K562 (cell line): ENCODE results near the gene PCNX4. TPM values are rescaled to one million over a fixed set of nuclear protein-coding genes. Genes with fewer than 3 reads are reported as not detected.

Experiments used
- ATAC-seq: fragments of 200-7000 bp; cut with Tn5 transposase; 3 replicates; pipeline ENCODE4 v1.9.1; 2020; ENCODE audit warnings: moderate library complexity
- BruUV-seq: library from RNA; stranded (reverse); fragments of 400-500 nt; replicated peaks from 2 replicates; lab custom pipeline; 2021; lab: Mats Ljungman, UMichigan
- CTCF ChIA-PET: fragments of 300-600 bp; formaldehyde crosslinking; extraction: SDS; loops from one replicate; lab custom pipeline; 2021; ENCODE audit warnings: low intra/inter-chr PET ratio; lab: Yijun Ruan, JAX
- POLR2A ChIA-PET: fragments of 300-600, 350-650 bp; sonication (Branson Sonifier 250); formaldehyde crosslinking; extraction: SDS; loops from one replicate; lab custom pipeline; 2021; ENCODE audit warnings: antibody characterized with exemption, inconsistent platforms; lab: Yijun Ruan, JAX
- DNase-seq, 4 experiments: peaks; one replicate each; pipeline versions ENCODE4 v3.0.0 to v3.0.0-alpha.2; 2011 to 2018; ENCODE audit warnings: low spot score in 3 of 4, mixed read lengths in 3 of 4; ENCODE audit errors: extremely low read depth in 1 of 4
- FAIRE-seq: peaks from 2 replicates; lab custom pipeline; 2011; peaks lifted over from hg19 to GRCh38; lab: Jason Lieb, UNC
- H2AFZ ChIP-seq: 2 replicates; pipeline ENCODE4 v1.6.0; 2011; ENCODE audit warnings: low read depth, low read length, control low read depth, inconsistent platforms
- H3K27ac ChIP-seq: fragments of 200-600 bp; 3 replicates; pipeline ENCODE4 v1.8.0; 2011; ENCODE audit warnings: low read depth, mild to moderate bottlenecking, control low read depth, inconsistent platforms, low read length, moderate library complexity, mixed read lengths; ENCODE audit errors: extremely low read depth
- H3K27me3 ChIP-seq, 2 experiments: fragments of 300-600 bp in 1 of 2; 2 replicates in 1 of 2; 3 replicates in 1 of 2; pipeline versions ENCODE4 v1.6.0 to v1.8.0; 2011; ENCODE audit warnings: inconsistent platforms in 2 of 2, low read length in 2 of 2, mild to moderate bottlenecking in 1 of 2, mixed read lengths in 1 of 2, moderate library complexity in 1 of 2; ENCODE audit not compliant: control insufficient read depth in 2 of 2, insufficient read depth in 2 of 2
- H3K36me3 ChIP-seq: fragments of 300-600 bp; 3 replicates; pipeline ENCODE4 v1.8.0; 2011; ENCODE audit warnings: mild to moderate bottlenecking, low read length, inconsistent platforms; ENCODE audit not compliant: control insufficient read depth, insufficient read depth
- H3K4me1 ChIP-seq, 2 experiments: fragments of 200-600 bp in 1 of 2; replicated peaks in 1 of 2; 2 replicates in 1 of 2; 3 replicates in 1 of 2; pipeline versions ENCODE4 v1.5.1 to v1.8.0; 2011; ENCODE audit warnings: inconsistent platforms in 2 of 2, low read length in 2 of 2, mild to moderate bottlenecking in 1 of 2, mixed read lengths in 1 of 2, moderate library complexity in 1 of 2; ENCODE audit not compliant: control insufficient read depth in 2 of 2, insufficient read depth in 2 of 2
- H3K4me2 ChIP-seq: 2 replicates; pipeline ENCODE4 v1.6.1; 2011; ENCODE audit warnings: low read length, control low read depth, inconsistent platforms, mixed read lengths; ENCODE audit not compliant: insufficient read depth
- H3K4me3 ChIP-seq: fragments of 200-600 bp; sonication (generic), shearing (Covaris generic); 2 replicates; pipeline ENCODE4 v1.5.1; 2016; ENCODE audit warnings: control low read depth, inconsistent platforms
- H3K79me2 ChIP-seq: fragments of 200-600 bp; 3 replicates; pipeline ENCODE4 v1.8.0; 2011; ENCODE audit warnings: low read length, inconsistent platforms; ENCODE audit not compliant: control insufficient read depth, insufficient read depth
- H3K9ac ChIP-seq, 2 experiments: 2 replicates each; pipeline versions ENCODE4 v1.6.0 to v1.6.1; 2011; ENCODE audit warnings: low read depth in 2 of 2, low read length in 2 of 2, control low read depth in 1 of 2, inconsistent platforms in 1 of 2, mild to moderate bottlenecking in 1 of 2, mixed read lengths in 1 of 2; ENCODE audit not compliant: insufficient read depth in 1 of 2
- H3K9me1 ChIP-seq: one replicate; pipeline ENCODE4 v1.6.0; 2011; ENCODE audit warnings: inconsistent platforms, mild to moderate bottlenecking, low read length, moderate library complexity; ENCODE audit not compliant: control insufficient read depth, insufficient read depth
- H3K9me3 ChIP-seq: replicated peaks from 2 replicates; pipeline ENCODE4 v1.5.1; 2011; ENCODE audit warnings: low read depth, low read length, inconsistent platforms; ENCODE audit not compliant: control insufficient read depth, insufficient read depth
- H4K20me1 ChIP-seq: replicated peaks from 2 replicates; pipeline ENCODE4 v1.6.1; 2011; ENCODE audit warnings: low read length, inconsistent platforms, mixed read lengths; ENCODE audit not compliant: control insufficient read depth, insufficient read depth
- CXXC5 ChIP-seq: fragments of 250-450 bp; sonication (Bioruptor Pico); IDR thresholded peaks from 2 replicates; pipeline ENCODE4 v1.8.0; 2022; ENCODE audit warnings: inconsistent platforms, mild to moderate bottlenecking, moderate library complexity
- FOSL1 ChIP-seq: fragments of 200-800 bp; sonication (Bioruptor generic); conservative IDR thresholded peaks from 2 replicates; pipeline ENCODE4 v1.6.1; 2016; ENCODE audit warnings: missing genetic modification characterization, missing compliant biosample characterization
- NCOR1 ChIP-seq: fragments of 450-650 bp; IDR thresholded peaks from 2 replicates; pipeline ENCODE4 v1.6.1; 2016; ENCODE audit warnings: mild to moderate bottlenecking, moderate library complexity
- SMAD4 ChIP-seq: fragments of 250-450 bp; sonication (Bioruptor Pico); conservative IDR thresholded peaks from 2 replicates; pipeline ENCODE4 v1.8.0; 2021; ENCODE audit warnings: inconsistent platforms, mild to moderate bottlenecking, moderate library complexity
- SNIP1 ChIP-seq: fragments of 450-650 bp; IDR thresholded peaks from 2 replicates; pipeline ENCODE4 v1.7.1; 2017; ENCODE audit warnings: low read depth, mild to moderate bottlenecking
- SPI1 ChIP-seq: IDR thresholded peaks from 2 replicates; pipeline ENCODE4 v1.6.1; 2011; ENCODE audit warnings: low read depth, low read length, control low read depth, borderline replicate concordance
- ZNF668 ChIP-seq: fragments of 250-450 bp; sonication (Bioruptor Pico); IDR thresholded peaks from 2 replicates; pipeline ENCODE4 v1.8.0; 2022; ENCODE audit warnings: mild to moderate bottlenecking, inconsistent platforms
- ZNF740 ChIP-seq, 3 experiments: fragments of 200-800 bp in 1 of 3; sonication (Bioruptor generic) in 1 of 3; sonication (generic) in 1 of 3; formaldehyde crosslinking in 1 of 3; IDR thresholded peaks; 2 replicates each; pipeline versions ENCODE4 v1.6.1 to v1.8.0; 2016 to 2022; ENCODE audit warnings: mild to moderate bottlenecking in 2 of 3, missing compliant biosample characterization in 2 of 3, missing genetic modification characterization in 2 of 3, missing genetic modification reagents in 1 of 3
- WGBS: fragments of 100-300 bp; shearing (Covaris generic); methylation state at CpG from one replicate; pipeline ENCODE4 v1.1.6; 2016; ENCODE audit warnings: low coverage, mixed read lengths; ENCODE audit not compliant: insufficient coverage; ENCODE audit errors: missing lambda C conversion rate; 5-methylcytosine and 5-hydroxymethylcytosine counted together
- in situ Hi-C: fragments of 300-500 bp; cut with MboI; formaldehyde crosslinking; loops from 4 replicates; pipeline ENCODE4 v1.15.0; 2018; ENCODE audit warnings: inconsistent platforms, mixed read lengths
- intact Hi-C: fragments of 100-400 bp; cut with micrococcal nuclease; formaldehyde crosslinking; loops from 2 replicates; pipeline ENCODE4 v1.14.2; 2022
- polyA plus RNA-seq, 8 experiments: library from polyadenylated mRNA; depleted of rRNA in 4 of 8; stranded (reverse) in 5 of 8; unstranded in 3 of 8; fragments of >200 nt; fragmentation: Nextera tagmentation in 2 of 8; fragmentation: Illumina TruSeq in 1 of 8; extraction: Ambion mirVana in 2 of 8; extraction: Trizol in 1 of 8; gene quantifications; 2 replicates each; pipeline versions ENCODE4 v1.2.1 to v1.2.3, GENCODE V29; 2011 to 2014; ENCODE audit warnings: inconsistent platforms in 1 of 8, missing spikeins in 1 of 8
- total RNA-seq, 7 experiments: library from RNA; depleted of rRNA in 6 of 7; stranded (reverse); fragments of >200 nt in 6 of 7; fragmentation: Illumina TruSeq in 2 of 7; extraction: Trizol in 2 of 7; gene quantifications; 2 replicates each; pipeline versions ENCODE4 v1.2.1 to v1.2.3, GENCODE V29; 2011 to 2021; ENCODE audit warnings: low replicate concordance in 1 of 7
- TF ChIP-seq, protein P1 (sequence below): fragments of 450-650 bp; IDR thresholded peaks from 2 replicates; pipeline ENCODE4 v1.6.1; 2018; ENCODE audit not compliant: partially characterized antibody

PCNX4 gene
- total and polyA plus RNA-seq, 9 of the 15 experiments (the other 6 are each of a cell fraction or from before 2014, with no cell fraction given): 10.0 to 41.2 (median 22.4) TPM

DNA sequence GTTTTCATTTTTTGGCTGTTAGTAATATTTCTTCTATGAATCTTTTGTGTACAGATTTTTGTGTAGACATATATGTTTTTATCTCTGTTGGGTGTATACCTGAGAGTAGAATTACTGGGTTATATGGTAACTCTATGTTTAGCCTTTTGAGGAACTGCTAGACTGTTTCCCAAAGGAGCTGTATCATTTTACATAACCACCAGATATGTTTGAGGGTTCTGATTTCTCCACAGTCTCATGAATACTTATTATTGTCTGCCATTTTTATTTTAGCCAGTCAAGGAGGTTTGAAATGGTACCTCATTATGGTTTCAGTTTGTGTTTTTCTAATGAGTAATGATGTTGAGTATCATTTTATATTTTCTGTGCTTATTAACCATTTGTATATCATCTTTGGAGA, 1.9 kb downstream of the PCNX4 start:
- Histone ChIP-seq H2AFZ (no peak overlapping the region), H3K4me1 (peaks cover 0 to 22% of the 10 kb centered on the region in 2 experiments; a peak in 3 of 5 replicates), H3K9me3 (no peaks in the 10 kb centered on the region; the same call in 1 of the 2 replicates), H3K9ac (peak overlapping the region in 1 of 2 experiments; percentile 80; a peak in 2 of 4 replicates), H3K36me3 (peaks cover 19% of the 10 kb centered on the region; the same call in 2 of the 3 replicates), H3K79me2 (peaks cover 64% of the 10 kb centered on the region), H4K20me1 (no peaks in the 10 kb centered on the region), H3K9me1 (no peaks in the 10 kb centered on the region), H3K27ac (peak overlapping the region; percentile 99; the same call in 2 of the 3 replicates), H3K4me2 (peak overlapping the region; percentile 84), H3K4me3 (peak overlapping the region; percentile 76), H3K27me3 (no peaks in the 10 kb centered on the region)
- in situ Hi-C loops: no loop called here
- ATAC-seq (no peak), FAIRE-seq (no peak), DNase-seq (no peak)
- POLR2A ChIA-PET: no interaction called here
- CTCF ChIA-PET: no interaction called here
- TF ChIP-seq SPI1: peak; percentile 12; the same call in 1 of the 2 replicates
- TF ChIP-seq ZNF668 (CRISPR knock-in tag): no peak
- intact Hi-C loops: loop anchor here (2.0 to 5.0 kb wide), 2 partner anchors 71 to 154 kb away; partner anchors contain the start of genes DHRS7 and PPM1A
- no TSS peak for BruUV-seq

DNA sequence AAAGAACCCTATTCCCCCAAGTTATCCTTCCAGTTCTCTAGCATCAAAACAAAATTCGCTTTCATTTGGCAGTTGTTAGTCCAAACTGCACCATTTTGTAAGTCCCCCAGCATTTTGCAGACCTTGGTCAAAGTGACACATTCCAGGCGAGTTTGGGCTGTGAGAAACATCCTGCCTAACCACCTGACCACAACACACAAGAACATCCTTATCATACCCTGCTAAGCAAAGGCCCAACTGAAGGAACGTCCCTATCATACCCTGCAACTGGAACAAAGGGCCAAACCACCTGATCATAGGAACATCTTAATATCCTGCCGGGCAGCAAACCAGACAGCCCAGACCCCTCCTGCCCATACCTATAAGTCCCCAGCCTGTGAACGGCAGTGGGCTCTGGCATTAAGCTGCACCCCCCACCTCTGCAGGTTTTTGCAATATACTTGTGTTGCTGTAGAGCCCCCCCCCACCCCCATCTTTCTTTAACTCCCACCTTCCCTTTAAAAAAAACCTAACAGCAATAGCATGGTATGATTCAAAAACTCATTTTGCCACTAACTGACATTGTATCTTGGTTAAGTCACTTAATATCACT, 2.7 kb downstream of the PCNX4 start:
- intact Hi-C loops: loop anchor here (5.0 kb wide), 1 partner anchor 153 kb away; the partner anchor contains the start of gene PPM1A
- in situ Hi-C loops: no loop called here
- FAIRE-seq: peak; percentile 89
- peaks cover 71% of the 10 kb centered on the region for H3K79me2 ChIP-seq
- WGBS: 0% methylated on average over 4 of the region's 5 CpGs
- peak overlapping the region; percentile 72 for H3K4me2 ChIP-seq
- H4K20me1 ChIP-seq: no peaks in the 10 kb centered on the region
- ChIA-PET CTCF (no interaction called here), POLR2A (no interaction called here)
- DNase-seq: peak; percentile 33 to 77 (median 40)
- no peak overlapping the region for H2AFZ ChIP-seq
- no peaks in the 10 kb centered on the region for H3K9me1 ChIP-seq
- H3K4me1 ChIP-seq: peaks cover 0 to 22% of the 10 kb centered on the region in 2 experiments; a peak in 3 of 5 replicates
- peak overlapping the region; percentile 99 for H3K27ac ChIP-seq
- no TSS peak for BruUV-seq
- H3K27me3 ChIP-seq: no peaks in the 10 kb centered on the region
- H3K9ac ChIP-seq: peak overlapping the region in 1 of 2 experiments; percentile 80; a peak in 2 of 4 replicates
- H3K36me3 ChIP-seq: peaks cover 19% of the 10 kb centered on the region; the same call in 2 of the 3 replicates
- ATAC-seq: peak; percentile 44
- peak overlapping the region; percentile 76 for H3K4me3 ChIP-seq
- H3K9me3 ChIP-seq: no peaks in the 10 kb centered on the region; the same call in 1 of the 2 replicates
- TF ChIP-seq CXXC5 (CRISPR knock-in tag): peak; percentile 38; the same call in 1 of the 2 replicates
- no peak for TF ChIP-seq ZNF740 (CRISPR knock-in tag; IDR thresholded peaks at IDR 0.05)
- TF ChIP-seq ZNF740 (tag; IDR thresholded peaks at IDR 0.05): peak in 1 of 2 experiments; percentile 65; a peak in 2 of 4 replicates
- TF ChIP-seq, protein P1, sequence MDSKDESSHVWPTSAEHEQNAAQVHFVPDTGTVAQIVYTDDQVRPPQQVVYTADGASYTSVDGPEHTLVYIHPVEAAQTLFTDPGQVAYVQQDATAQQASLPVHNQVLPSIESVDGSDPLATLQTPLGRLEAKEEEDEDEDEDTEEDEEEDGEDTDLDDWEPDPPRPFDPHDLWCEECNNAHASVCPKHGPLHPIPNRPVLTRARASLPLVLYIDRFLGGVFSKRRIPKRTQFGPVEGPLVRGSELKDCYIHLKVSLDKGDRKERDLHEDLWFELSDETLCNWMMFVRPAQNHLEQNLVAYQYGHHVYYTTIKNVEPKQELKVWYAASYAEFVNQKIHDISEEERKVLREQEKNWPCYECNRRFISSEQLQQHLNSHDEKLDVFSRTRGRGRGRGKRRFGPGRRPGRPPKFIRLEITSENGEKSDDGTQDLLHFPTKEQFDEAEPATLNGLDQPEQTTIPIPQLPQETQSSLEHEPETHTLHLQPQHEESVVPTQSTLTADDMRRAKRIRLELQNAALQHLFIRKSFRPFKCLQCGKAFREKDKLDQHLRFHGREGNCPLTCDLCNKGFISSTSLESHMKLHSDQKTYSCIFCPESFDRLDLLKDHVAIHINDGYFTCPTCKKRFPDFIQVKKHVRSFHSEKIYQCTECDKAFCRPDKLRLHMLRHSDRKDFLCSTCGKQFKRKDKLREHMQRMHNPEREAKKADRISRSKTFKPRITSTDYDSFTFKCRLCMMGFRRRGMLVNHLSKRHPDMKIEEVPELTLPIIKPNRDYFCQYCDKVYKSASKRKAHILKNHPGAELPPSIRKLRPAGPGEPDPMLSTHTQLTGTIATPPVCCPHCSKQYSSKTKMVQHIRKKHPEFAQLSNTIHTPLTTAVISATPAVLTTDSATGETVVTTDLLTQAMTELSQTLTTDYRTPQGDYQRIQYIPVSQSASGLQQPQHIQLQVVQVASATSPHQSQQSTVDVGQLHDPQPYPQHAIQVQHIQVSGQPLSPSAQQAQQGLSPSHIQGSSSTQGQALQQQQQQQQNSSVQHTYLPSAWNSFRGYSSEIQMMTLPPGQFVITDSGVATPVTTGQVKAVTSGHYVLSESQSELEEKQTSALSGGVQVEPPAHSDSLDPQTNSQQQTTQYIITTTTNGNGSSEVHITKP: peak; percentile 48
- peak; percentile 60 for TF ChIP-seq NCOR1
- TF ChIP-seq SMAD4 (CRISPR knock-in tag): 0 out of 2 replicates have a peak, but pooled peaks have one; percentile 17
- TF ChIP-seq FOSL1 (tag): peak; percentile 33; the same call in 1 of the 2 replicates
- no peak for TF ChIP-seq SNIP1
